ENCODE results near the gene SEMA3F. TPM values are rescaled to one million over a fixed set of nuclear protein-coding genes. Genes with fewer than 3 reads are reported as not detected.

SEMA3F gene
- total RNA-seq, 2 donors from 2014 or later: 14.7 to 24.0 TPM

- DNase-seq: no peak
- no peaks in the 10 kb centered on the region for H3K27me3 ChIP-seq
- no peaks in the 10 kb centered on the region for H3K9me3 ChIP-seq
- H3K4me3 ChIP-seq: no peak overlapping the region
- H3K4me1 ChIP-seq: peaks cover 17% of the 10 kb centered on the region
- intact Hi-C loops (cut with DNase I): no loop called here
- no peak overlapping the region for H3K9ac ChIP-seq (ENCODE audit: low read depth in 2 of 2, low read length in 2 of 2)
- TF ChIP-seq, protein P1, sequence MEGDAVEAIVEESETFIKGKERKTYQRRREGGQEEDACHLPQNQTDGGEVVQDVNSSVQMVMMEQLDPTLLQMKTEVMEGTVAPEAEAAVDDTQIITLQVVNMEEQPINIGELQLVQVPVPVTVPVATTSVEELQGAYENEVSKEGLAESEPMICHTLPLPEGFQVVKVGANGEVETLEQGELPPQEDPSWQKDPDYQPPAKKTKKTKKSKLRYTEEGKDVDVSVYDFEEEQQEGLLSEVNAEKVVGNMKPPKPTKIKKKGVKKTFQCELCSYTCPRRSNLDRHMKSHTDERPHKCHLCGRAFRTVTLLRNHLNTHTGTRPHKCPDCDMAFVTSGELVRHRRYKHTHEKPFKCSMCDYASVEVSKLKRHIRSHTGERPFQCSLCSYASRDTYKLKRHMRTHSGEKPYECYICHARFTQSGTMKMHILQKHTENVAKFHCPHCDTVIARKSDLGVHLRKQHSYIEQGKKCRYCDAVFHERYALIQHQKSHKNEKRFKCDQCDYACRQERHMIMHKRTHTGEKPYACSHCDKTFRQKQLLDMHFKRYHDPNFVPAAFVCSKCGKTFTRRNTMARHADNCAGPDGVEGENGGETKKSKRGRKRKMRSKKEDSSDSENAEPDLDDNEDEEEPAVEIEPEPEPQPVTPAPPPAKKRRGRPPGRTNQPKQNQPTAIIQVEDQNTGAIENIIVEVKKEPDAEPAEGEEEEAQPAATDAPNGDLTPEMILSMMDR (IDR thresholded peaks at IDR 0.05): no peak
- no peaks in the 10 kb centered on the region for H3K36me3 ChIP-seq
- H3K27ac ChIP-seq: no peak overlapping the region
These were observed 14.7 kb downstream of the SEMA3F start for GRCh38 chr3:50169858-50170257.

DNA sequence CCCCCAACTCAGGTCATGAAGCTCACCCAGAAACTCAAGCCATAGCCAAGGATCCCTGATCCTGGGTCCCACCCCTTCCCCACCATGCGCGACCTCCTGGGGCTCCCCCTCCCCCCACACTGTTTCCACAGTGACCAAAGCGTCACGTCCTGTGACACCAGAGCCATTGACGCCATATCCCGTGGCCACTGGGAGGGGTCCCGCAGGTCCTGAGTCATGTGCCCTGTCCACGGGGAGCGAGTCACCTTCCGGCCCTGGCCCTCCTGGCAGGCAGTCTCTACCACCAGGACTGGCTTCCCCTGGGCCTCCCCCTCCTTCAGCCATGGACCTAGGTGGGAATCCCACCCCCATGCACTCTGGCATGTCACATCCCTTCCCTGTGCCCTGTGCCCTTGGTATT, 15.6 kb downstream of the SEMA3F start:
- H3K9me3 ChIP-seq: no peaks in the 10 kb centered on the region
- no peaks in the 10 kb centered on the region for H3K36me3 ChIP-seq
- no peak for DNase-seq
- no peaks in the 10 kb centered on the region for H3K27me3 ChIP-seq
- peak overlapping the region; percentile 12 for H3K27ac ChIP-seq
- H3K4me1 ChIP-seq: peaks cover 17% of the 10 kb centered on the region
- intact Hi-C loops (cut with DNase I): no loop called here
- no peak overlapping the region for H3K4me3 ChIP-seq
- TF ChIP-seq, protein P1 (IDR thresholded peaks at IDR 0.05): no peak
- no peak overlapping the region for H3K9ac ChIP-seq (ENCODE audit: low read depth in 2 of 2, low read length in 2 of 2)

- Histone ChIP-seq H3K4me3 (no peak overlapping the region), H3K9ac (ENCODE audit: low read depth in 2 of 2, low read length in 2 of 2) (peak overlapping the region in 1 of 2 donors; percentile 58), H3K4me1 (peaks cover 17% of the 10 kb centered on the region), H3K27me3 (no peaks in the 10 kb centered on the region), H3K27ac (peak overlapping the region; percentile 12), H3K9me3 (no peaks in the 10 kb centered on the region), H3K36me3 (no peaks in the 10 kb centered on the region)
- TF ChIP-seq, protein P1 (IDR thresholded peaks at IDR 0.05): no peak
- intact Hi-C loops (cut with DNase I): no loop called here
- peak; percentile 78 for DNase-seq
These were observed 16.6 kb downstream of the SEMA3F start for GRCh38 chr3:50171540-50172301.

GRCh38 chr3:50172626-50173220, 17.6 kb downstream of the SEMA3F start:
- H3K4me3 ChIP-seq: no peak overlapping the region
- H3K27me3 ChIP-seq: no peaks in the 10 kb centered on the region
- peak overlapping the region in 1 of 2 donors; percentile 58 for H3K9ac ChIP-seq (ENCODE audit: low read depth in 2 of 2, low read length in 2 of 2)
- intact Hi-C loops (cut with DNase I): no loop called here
- peaks cover 14% of the 10 kb centered on the region for H3K4me1 ChIP-seq
- no peaks in the 10 kb centered on the region for H3K36me3 ChIP-seq
- TF ChIP-seq, protein P1 (IDR thresholded peaks at IDR 0.05): no peak
- H3K27ac ChIP-seq: no peak overlapping the region
- no peak for DNase-seq
- no peaks in the 10 kb centered on the region for H3K9me3 ChIP-seq

GRCh38 chr3:50173685-50174516, 18.8 kb downstream of the SEMA3F start:
- no peak for DNase-seq
- TF ChIP-seq, protein P1 (IDR thresholded peaks at IDR 0.05): no peak
- no peaks in the 10 kb centered on the region for H3K9me3 ChIP-seq
- intact Hi-C loops (cut with DNase I): no loop called here
- H3K27me3 ChIP-seq: no peaks in the 10 kb centered on the region
- peaks cover 6% of the 10 kb centered on the region for H3K4me1 ChIP-seq
- H3K9ac ChIP-seq (ENCODE audit: low read depth in 2 of 2, low read length in 2 of 2): peak overlapping the region in 1 of 2 donors; percentile 34
- no peak overlapping the region for H3K27ac ChIP-seq
- no peaks in the 10 kb centered on the region for H3K36me3 ChIP-seq
- no peak overlapping the region for H3K4me3 ChIP-seq
